Measurements from ENCODE around the gene CERS2.

Gene CERS2

DNA sequence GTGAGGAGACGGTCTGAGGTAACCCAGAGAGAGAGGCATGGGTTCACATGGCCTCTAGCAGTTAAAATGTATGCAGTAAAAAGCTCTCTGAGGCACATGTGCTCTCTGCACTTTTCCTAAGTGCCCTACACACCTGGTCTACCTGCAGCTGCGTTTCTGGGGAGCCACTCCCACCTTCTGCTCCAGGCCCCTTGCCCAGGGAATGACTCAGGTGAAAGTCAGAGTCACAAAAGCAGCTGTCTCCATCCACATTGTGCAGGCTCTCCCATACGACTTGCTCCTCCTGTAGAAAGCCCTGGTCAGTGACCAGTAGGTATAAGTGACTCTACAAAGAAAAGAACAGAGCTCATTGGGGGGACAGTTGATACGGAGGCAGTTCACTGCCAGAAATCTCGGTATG is 23.3 kb upstream of the CERS2 start:
- no peak for DNase-seq (ENCODE audit: low read depth)

- DNase-seq (ENCODE audit: low read depth) = no peak
Observed at GRCh38 chr1:150997126-150997872, 22.7 kb upstream of the CERS2 start.

GRCh38 chr1:150995896-150996295 is 21.3 kb upstream of the CERS2 start:
- DNase-seq (ENCODE audit: low read depth) = peak; percentile 55

DNA sequence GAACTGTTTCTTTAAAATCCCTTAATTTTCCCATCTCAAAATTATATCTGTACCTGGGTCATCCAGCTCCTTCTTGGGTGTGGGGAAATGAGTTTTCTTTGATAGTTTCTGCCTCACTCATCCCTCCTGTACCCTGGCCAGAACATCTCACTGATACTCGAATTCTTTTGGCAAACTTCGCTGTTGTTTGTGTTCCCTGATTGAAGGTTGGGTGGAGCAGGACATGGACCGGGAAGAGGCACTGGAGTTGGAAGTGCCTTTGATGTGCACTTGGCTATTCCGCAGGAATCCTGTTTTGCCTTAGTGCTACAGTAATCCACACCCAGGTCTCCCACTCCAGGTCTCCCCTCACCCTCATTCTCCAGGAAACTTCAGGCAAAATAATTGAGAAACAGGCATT is 20.8 kb upstream of the CERS2 start:
- DNase-seq (ENCODE audit: low read depth) = no peak

- no peak for DNase-seq (ENCODE audit: low read depth)
Observed at GRCh38 chr1:150994248-150994647, 19.6 kb upstream of the CERS2 start.

GRCh38 chr1:150992626-150993025 is 18.0 kb upstream of the CERS2 start:
- no peak for DNase-seq (ENCODE audit: low read depth)

GRCh38 chr1:150987924-150988323 is 13.3 kb upstream of the CERS2 start:
- DNase-seq (ENCODE audit: low read depth) = no peak

DNA sequence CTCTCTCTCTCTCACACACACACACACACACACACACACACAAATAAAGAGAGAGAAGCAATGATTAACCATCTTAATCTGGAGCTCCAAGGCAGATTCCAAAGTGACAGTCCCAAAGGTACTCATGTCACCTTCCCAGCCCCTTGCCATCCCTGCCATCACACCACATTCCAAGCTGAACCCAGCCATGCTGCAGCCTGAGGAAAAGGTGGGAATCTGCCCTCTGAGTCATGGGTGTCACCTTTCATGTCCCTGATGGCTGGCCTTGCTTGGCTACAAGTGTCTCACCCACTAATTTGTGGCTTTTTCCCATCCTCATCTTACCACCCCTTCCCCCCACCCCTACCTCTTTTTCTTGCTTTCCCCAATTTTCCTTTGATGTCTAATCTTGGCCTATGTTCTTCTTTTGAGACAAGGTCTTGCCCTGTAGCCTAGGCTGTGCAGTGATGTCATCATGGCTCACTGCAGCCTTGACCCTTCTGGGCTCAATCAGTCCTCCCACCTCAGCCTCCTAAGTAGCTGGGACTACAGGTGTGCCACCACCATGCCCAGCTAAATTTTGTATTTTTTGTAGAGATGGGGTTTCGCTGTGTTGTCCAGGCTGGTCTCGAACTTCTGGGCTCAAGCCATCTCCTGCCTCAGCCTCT is 10.7 kb upstream of the CERS2 start:
- DNase-seq (ENCODE audit: low read depth) = peak; percentile 15

DNA sequence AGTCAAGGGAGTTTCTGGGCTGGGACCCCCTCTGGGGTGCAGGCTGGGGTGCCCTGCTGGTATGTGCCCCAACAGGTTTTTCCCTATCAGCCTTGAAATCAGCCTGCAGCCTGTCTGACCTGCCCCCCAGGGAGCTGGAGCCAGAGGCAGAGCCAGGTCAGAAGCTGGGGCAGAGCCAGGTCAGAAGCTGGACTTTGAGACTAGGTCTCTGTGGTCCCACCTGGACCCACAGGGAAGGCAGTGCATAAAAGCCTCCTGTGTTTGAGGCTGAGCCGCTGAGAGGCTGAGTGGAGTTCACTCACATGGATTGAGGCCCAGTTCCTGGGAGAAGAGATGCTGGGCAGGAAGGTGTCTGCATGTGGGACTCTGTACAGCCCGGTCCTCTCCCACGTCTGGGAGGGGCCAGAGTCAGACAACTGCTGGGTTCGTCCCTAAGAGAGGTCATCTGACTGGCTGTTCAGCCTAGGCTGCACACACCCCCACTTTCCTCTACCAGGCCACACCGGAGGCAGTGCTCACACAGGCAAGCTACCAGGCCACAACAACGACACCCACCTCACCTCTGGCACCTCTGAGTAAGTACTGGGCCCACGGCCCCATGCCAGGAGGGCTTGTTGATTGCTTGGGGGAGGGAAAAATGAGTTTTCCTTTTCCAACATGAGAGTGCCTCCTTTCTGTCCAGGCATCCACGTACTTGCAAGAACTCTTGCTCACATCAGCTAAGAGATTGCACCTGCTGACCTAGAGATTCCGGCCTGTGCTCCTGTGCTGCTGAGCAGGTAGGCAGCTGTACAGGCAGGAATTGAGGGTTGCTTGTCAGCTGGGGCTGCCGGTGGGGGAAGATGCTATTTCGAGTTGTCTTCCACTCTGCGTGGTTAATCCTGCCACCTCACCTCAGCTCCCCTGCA is 7.4 kb upstream of the CERS2 start, which contains the start of gene ANXA9:
Gene ANXA9 (plus strand): TSS at position 488 of the 908 bp plus-strand sequence. CDS start 814 bp downstream, outside the sequence.
- peak; percentile 21 for DNase-seq (ENCODE audit: low read depth)

GRCh38 chr1:150981177-150981804 is 6.7 kb upstream of the CERS2 start:
- peak; percentile 37 for DNase-seq (ENCODE audit: low read depth)

- peak; percentile 87 for DNase-seq (ENCODE audit: low read depth)
Observed at GRCh38 chr1:150979092-150980056, 4.7 kb upstream of the CERS2 start.

DNA sequence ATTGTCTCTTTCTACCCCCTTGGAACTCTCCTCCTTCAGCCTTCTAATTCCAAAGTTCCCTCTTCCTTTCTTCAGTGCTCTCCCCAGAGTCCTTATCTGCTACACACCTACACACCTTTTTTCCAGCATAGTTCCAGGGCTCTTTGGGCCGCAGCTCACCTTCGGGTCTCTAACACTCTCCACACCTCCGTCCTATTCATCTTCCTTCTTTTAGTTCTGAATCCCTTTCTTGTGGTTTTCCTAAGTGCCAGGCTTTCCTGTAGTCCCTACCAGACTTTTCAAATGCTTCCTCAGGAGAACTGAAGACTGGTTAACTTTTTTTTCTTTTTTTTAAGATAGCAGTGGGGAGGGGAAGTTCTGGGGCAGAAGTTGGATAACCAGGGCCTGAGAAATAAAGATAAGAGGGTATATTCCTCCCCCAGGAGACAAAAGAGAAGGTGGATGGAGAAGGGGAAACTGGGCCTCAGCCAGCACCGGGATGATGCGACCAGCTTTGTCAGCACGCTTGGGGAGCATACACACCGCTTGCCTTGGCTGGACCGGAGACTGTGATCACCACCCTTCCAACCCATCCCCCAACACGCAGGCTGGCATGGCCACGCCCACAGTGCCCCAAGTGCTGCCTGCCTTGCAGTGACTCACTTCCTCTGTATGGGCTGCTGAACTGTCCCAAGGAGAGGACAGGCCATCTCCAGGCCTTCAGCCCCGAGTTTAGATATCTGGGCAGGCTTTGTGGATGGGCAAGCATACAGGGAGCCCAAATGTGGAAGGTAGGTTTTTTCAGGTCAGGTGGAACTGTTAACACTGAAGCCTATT is 2.5 kb upstream of the CERS2 start:
- DNase-seq (ENCODE audit: low read depth) = peak; percentile 79

- no peak for DNase-seq (ENCODE audit: low read depth)
Observed at GRCh38 chr1:150976401-150976821, 1.8 kb upstream of the CERS2 start.

DNA sequence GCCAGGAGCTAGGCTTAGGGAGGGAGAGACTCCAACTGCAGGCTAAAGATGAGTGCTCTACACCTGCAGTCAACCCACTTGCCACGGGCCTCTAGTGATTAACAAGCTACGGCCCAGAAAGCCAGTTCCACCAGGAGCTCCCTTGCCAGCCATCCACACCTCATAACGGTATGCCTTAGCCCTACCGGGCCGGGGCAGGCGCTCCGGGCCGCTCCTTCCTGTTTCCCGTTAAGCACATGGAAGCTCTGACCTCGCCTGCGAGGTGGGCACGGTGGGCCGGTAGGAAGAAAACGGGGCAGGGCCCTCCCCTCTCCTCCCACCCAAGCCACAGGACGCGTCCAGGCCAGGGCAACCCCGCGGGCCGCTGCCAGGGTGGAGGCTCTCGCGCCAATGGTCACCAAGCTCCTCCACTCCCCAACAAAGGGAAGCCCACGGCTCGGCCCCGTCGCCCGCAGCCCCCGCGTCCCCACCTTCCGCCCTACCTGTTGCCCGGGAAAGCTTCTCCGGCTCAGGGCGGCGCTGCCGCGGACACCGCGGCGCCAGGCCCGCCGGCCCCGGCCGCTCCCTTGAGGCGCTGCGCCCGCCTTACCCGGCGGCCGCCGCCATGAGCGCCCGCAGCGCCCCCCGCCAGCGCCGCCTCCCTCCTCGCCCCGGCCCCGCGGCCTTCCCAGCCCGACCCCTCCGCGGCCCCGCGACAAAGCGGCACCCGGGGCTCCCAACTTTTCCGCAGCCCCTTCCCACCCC is 627 bp downstream of the CERS2 start:
- DNase-seq (ENCODE audit: low read depth) = peak; percentile 47

DNA sequence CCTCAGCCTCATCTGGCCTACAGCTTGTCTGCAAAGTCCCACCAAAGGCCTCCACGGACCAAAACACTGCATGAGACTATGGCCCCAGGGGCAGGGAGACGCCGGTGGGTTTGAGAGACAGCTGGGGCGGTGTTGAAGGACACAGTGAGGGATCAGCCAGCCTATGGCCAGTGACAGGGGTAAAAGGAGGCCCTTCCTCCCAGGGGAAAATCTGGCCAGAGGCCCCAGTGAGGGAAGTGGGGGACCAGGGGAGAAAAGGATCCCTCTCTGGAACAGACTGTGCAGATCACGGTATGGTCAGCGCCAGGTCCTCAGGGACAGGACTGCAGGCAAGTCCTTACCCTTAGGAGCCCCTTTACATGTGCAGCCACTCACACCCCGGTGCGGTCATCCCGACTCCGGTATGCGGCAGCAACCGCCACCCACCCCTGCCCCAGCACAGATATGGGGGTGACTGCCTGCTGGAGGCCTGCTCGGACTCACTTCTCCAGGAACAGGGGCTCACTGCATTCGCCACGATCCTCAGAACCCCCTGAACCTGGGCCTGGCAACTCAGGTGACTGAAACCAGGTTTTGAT is 1.3 kb downstream of the CERS2 start:
- peak; percentile 34 for DNase-seq (ENCODE audit: low read depth)

GRCh38 chr1:150972417-150972940 is 2.2 kb downstream of the CERS2 start:
- no peak for DNase-seq (ENCODE audit: low read depth)

- peak; percentile 25 for DNase-seq (ENCODE audit: low read depth)
Observed at GRCh38 chr1:150971583-150972416, 2.8 kb downstream of the CERS2 start.

Data from EH (cell line).